B cell (primary cell): ENCODE data around the gene SPATA2L. TPM values are rescaled to one million over a fixed set of nuclear protein-coding genes. Genes with fewer than 3 reads are reported as not detected.

Experiments
- ATAC-seq: fragments of 200-7000 bp; cut with Tn5 transposase; one replicate; pipeline ENCODE4 v1.10.0; 2021; ENCODE audit warnings: low read depth, mild to moderate bottlenecking, moderate number of reproducible peaks, moderate library complexity
- CTCF ChIA-PET: fragments of 350-600 bp; sonication (Branson Sonifier 250); formaldehyde crosslinking; loops from one replicate; lab custom pipeline; 2021; ENCODE audit warnings: antibody characterized with exemption, inconsistent platforms; lab: Charles Lee
- POLR2A ChIA-PET: fragments of 350-600 bp; sonication (Branson Sonifier 250); formaldehyde crosslinking; loops from one replicate; lab custom pipeline; 2021; ENCODE audit warnings: antibody characterized with exemption; lab: Charles Lee
- DNase-seq: peaks from one replicate; pipeline ENCODE4 v3.0.0; 2013
- H2AFZ ChIP-seq: 2 replicates; pipeline ENCODE4 v1.6.1; 2012; ENCODE audit warnings: mild to moderate bottlenecking, low read depth, low read length; ENCODE audit not compliant: insufficient read depth, poor library complexity, severe bottlenecking
- H3K27ac ChIP-seq, 2 donors: 1 replicate in 1 of 2; 2 replicates in 1 of 2; pipeline ENCODE4 v1.5.1; 2012 to 2013; ENCODE audit warnings: low read length in 2 of 2, mild to moderate bottlenecking in 2 of 2, moderate library complexity in 1 of 2
- H3K27me3 ChIP-seq, 4 experiments: fragments of 200-600 bp in 1 of 4; sonication (generic) in 1 of 4; replicated peaks in 1 of 4; 1 replicate in 2 of 4; 2 replicates in 2 of 4; pipeline versions ENCODE4 v1.6.1 to v1.7.0; 2013 to 2016; ENCODE audit warnings: low read length in 3 of 4, mild to moderate bottlenecking in 2 of 4, mixed read lengths in 1 of 4, moderate library complexity in 1 of 4; ENCODE audit not compliant: insufficient read depth in 4 of 4, control insufficient read depth in 3 of 4; ENCODE audit errors: control extremely low read depth in 1 of 4
- H3K36me3 ChIP-seq, 2 experiments: replicated peaks in 1 of 2; 1 replicate in 1 of 2; 2 replicates in 1 of 2; pipeline versions ENCODE4 v1.6.1 to v1.7.1; 2013; ENCODE audit warnings: low read length in 1 of 2; ENCODE audit not compliant: insufficient read depth in 2 of 2, control insufficient read depth in 1 of 2; ENCODE audit errors: control extremely low read depth in 1 of 2, extremely low read depth in 1 of 2
- H3K4me1 ChIP-seq, 2 donors: fragments of 200-600 bp in 1 of 2; sonication (generic) in 1 of 2; 1 replicate in 1 of 2; 2 replicates in 1 of 2; pipeline versions ENCODE4 v1.5.1 to v1.6.1; 2013 to 2017; ENCODE audit warnings: low read length in 2 of 2; ENCODE audit not compliant: control insufficient read depth in 2 of 2, insufficient read depth in 2 of 2
- H3K4me2 ChIP-seq: replicated peaks from 2 replicates; pipeline ENCODE3; 2012; ENCODE audit warnings: mild to moderate bottlenecking, low read depth, low read length; ENCODE audit not compliant: poor library complexity, severe bottlenecking
- H3K4me3 ChIP-seq, 5 experiments: fragments of 200-600 bp in 1 of 5; sonication (generic) in 1 of 5; 1 replicate in 3 of 5; 2 replicates in 2 of 5; pipeline versions ENCODE4 v1.5.1 to v1.7.0; 2011 to 2016; ENCODE audit warnings: low read length in 4 of 5, mild to moderate bottlenecking in 4 of 5, low read depth in 2 of 5, control low read depth in 1 of 5, moderate library complexity in 1 of 5; ENCODE audit not compliant: insufficient read depth in 1 of 5; ENCODE audit errors: control extremely low read depth in 1 of 5, extremely low read depth in 1 of 5
- H3K79me2 ChIP-seq: fragments of 200-600 bp; sonication (generic); one replicate; pipeline ENCODE4 v1.6.0; 2016; ENCODE audit warnings: low read length; ENCODE audit not compliant: control insufficient read depth, insufficient read depth
- H3K9ac ChIP-seq: fragments of 200-600 bp; sonication (generic); 2 replicates; pipeline ENCODE4 v1.6.1; 2017; ENCODE audit warnings: mild to moderate bottlenecking, low read length, moderate library complexity
- H3K9me3 ChIP-seq, 3 donors: one replicate each; pipeline versions ENCODE4 v1.6.1 to v1.7.1; 2013; ENCODE audit warnings: low read length in 2 of 3; ENCODE audit not compliant: control insufficient read depth in 2 of 3, insufficient read depth in 1 of 3; ENCODE audit errors: control extremely low read depth in 1 of 3
- H4K20me1 ChIP-seq: 2 replicates; pipeline ENCODE4 v1.6.0; 2012; ENCODE audit warnings: mild to moderate bottlenecking, low read length; ENCODE audit not compliant: insufficient read depth, control insufficient read depth, poor library complexity, severe bottlenecking
- H3K27ac Mint-ChIP-seq: one replicate; pipeline ENCODE4 v1.8.0; 2021; ENCODE audit warnings: mixed read lengths
- H3K27me3 Mint-ChIP-seq: one replicate; pipeline ENCODE4 v1.8.0; 2021; ENCODE audit warnings: mixed read lengths
- H3K4me1 Mint-ChIP-seq: one replicate; pipeline ENCODE4 v1.8.0; 2021; ENCODE audit warnings: mixed read lengths
- H3K4me3 Mint-ChIP-seq: one replicate; pipeline ENCODE4 v1.8.0; 2021; ENCODE audit warnings: mixed read lengths
- H3K9me3 Mint-ChIP-seq: one replicate; pipeline ENCODE4 v1.8.0; 2022; ENCODE audit warnings: mixed read lengths; ENCODE audit not compliant: insufficient read depth
- EZH2 ChIP-seq: IDR thresholded peaks from 2 replicates; pipeline ENCODE4 v1.6.1; 2012; ENCODE audit warnings: borderline replicate concordance, low read depth, mild to moderate bottlenecking, moderate library complexity, low read length; ENCODE audit not compliant: insufficient read depth, poor library complexity, severe bottlenecking
- WGBS: methylation state at CpG from one replicate; pipeline ENCODE4 v1.1.5; 2013; ENCODE audit warnings: missing lambda C conversion rate; ENCODE audit not compliant: insufficient coverage; 5-methylcytosine and 5-hydroxymethylcytosine counted together
- intact Hi-C: fragments of 100-400 bp; cut with micrococcal nuclease; formaldehyde crosslinking; loops from one replicate; pipeline ENCODE4 v1.10.0; 2022
- polyA plus RNA-seq: library from polyadenylated mRNA; depleted of rRNA; stranded (reverse); fragments of >200 nt; gene quantifications from 2 replicates; pipeline ENCODE4 v1.2.3, GENCODE V29; 2012
- total RNA-seq, 2 donors: library from RNA; stranded (reverse); fragments of 120-200 nt in 1 of 2; gene quantifications; 1 replicate in 1 of 2; 2 replicates in 1 of 2; pipeline versions ENCODE4 v1.2.3 to v1.2.4, GENCODE V29; 2013 to 2022
- TF ChIP-seq, protein P1 (sequence below): fragments of 200-600 bp; IDR thresholded peaks from one replicate; pipeline ENCODE4 v1.8.0; 2022; ENCODE audit warnings: antibody characterized with exemption, mild to moderate bottlenecking

Gene SPATA2L
- total and polyA plus RNA-seq, 2 donors (not counting 1 experiment from before 2014, with no cell fraction given), result 16.4 to 32.1 TPM

DNA sequence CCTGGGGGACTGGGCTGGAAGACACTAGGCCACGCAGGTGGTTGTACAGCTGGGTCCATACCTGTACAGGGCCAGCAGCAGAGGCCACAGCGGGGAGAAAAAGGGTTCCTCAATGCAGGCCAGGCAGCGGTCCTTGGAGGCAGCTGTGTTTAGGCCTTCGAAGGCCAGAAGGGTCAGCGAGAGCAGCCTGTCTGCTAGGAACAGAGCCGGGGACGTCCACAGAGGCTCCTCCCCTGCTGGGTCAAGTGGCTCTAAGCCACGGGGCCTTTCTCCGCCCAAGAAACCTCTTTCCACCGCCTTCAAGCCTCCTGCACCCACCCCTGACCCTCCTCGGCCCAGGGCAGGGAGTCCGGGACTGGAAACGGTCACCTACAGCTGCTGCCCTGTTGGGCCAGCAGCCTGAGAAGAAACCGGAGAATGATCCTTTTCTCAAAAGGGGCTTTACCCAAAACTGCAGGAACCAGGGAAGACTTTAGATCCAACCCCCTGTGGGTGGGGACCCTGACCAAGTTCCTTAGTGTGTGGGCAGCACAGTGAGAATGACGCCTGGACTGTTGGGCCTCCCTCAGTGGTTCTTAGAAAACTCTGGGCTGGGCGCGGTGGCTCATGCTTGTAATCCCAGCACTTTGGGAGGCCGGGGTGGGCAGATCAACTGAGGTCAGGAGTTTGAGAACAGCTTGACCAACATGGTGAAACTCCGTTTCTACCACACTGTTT, 8.4 kb upstream of the SPATA2L start:
- CTCF ChIA-PET, result interaction anchor here (1.1 to 7.6 kb wide), 3 partner anchors 83 to 152 kb away, joined by 3 to 105 read pairs (median 3); no protein-coding TSS in a partner anchor
- H3K36me3 ChIP-seq, result no peaks in the 10 kb centered on the region
- H4K20me1 ChIP-seq, result no peaks in the 10 kb centered on the region
- Mint-ChIP-seq H3K27me3 (no peaks in the 10 kb centered on the region), H3K4me1 (peaks cover 8% of the 10 kb centered on the region), H3K4me3 (peak overlapping the region; percentile 37), H3K27ac (peak overlapping the region; percentile 6), H3K9me3 (no peaks in the 10 kb centered on the region)
- no peak overlapping the region for H3K9ac ChIP-seq
- no peak for TF ChIP-seq EZH2
- TF ChIP-seq, protein P1, sequence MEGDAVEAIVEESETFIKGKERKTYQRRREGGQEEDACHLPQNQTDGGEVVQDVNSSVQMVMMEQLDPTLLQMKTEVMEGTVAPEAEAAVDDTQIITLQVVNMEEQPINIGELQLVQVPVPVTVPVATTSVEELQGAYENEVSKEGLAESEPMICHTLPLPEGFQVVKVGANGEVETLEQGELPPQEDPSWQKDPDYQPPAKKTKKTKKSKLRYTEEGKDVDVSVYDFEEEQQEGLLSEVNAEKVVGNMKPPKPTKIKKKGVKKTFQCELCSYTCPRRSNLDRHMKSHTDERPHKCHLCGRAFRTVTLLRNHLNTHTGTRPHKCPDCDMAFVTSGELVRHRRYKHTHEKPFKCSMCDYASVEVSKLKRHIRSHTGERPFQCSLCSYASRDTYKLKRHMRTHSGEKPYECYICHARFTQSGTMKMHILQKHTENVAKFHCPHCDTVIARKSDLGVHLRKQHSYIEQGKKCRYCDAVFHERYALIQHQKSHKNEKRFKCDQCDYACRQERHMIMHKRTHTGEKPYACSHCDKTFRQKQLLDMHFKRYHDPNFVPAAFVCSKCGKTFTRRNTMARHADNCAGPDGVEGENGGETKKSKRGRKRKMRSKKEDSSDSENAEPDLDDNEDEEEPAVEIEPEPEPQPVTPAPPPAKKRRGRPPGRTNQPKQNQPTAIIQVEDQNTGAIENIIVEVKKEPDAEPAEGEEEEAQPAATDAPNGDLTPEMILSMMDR, result no peak
- H3K4me3 ChIP-seq, result no peak overlapping the region
- no peaks in the 10 kb centered on the region for H3K79me2 ChIP-seq
- no peak overlapping the region for H3K27ac ChIP-seq
- no peaks in the 10 kb centered on the region for H3K9me3 ChIP-seq
- intact Hi-C loops, result loop anchor here (10.0 kb wide), 1 partner anchor 55 kb away; no protein-coding TSS in a partner anchor
- peaks cover 13 to 19% of the 10 kb centered on the region in 2 donors for H3K4me1 ChIP-seq
- no peak for ATAC-seq
- no peak overlapping the region for H3K4me2 ChIP-seq
- no peaks in the 10 kb centered on the region for H3K27me3 ChIP-seq
- POLR2A ChIA-PET, result interaction anchor here (0.6 to 1.0 kb wide), 2 partner anchors 31 to 128 kb away, joined by 3 to 8 read pairs; no protein-coding TSS in a partner anchor
- DNase-seq, result no peak
- no peak overlapping the region for H2AFZ ChIP-seq
- 92% methylated on average over 17 of the region's 19 CpGs for WGBS

DNA sequence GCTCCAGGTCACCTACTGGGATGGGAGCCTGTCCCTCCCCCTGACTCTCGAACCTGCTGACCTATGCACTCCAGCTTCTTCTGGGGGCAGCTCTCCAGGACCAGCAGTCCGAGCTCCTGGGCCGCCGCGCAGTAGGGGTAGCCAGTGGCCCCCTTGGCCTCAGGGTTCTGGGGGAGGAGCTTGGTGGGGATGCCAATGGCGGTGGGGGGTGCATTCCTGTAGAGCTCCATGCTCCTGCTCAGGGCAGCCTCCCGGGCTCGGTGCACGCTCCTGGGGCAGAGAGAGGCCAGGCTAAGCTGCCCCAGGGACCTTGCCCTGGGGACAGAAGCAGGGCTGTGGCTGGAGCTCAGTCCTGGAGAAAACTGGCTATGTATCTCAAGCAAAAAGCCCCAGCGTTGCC, 7.7 kb upstream of the SPATA2L start:
- Mint-ChIP-seq H3K9me3 (no peaks in the 10 kb centered on the region), H3K27me3 (no peaks in the 10 kb centered on the region), H3K27ac (peak overlapping the region; percentile 6), H3K4me3 (no peak overlapping the region), H3K4me1 (peaks cover 8% of the 10 kb centered on the region)
- WGBS, result 95% methylated on average over 10 of the region's 10 CpGs
- CTCF ChIA-PET, result interaction anchor here (1.2 to 7.6 kb wide), 4 partner anchors 53 to 153 kb away, joined by 3 to 105 read pairs (median 3); no protein-coding TSS in a partner anchor
- Histone ChIP-seq H3K4me2 (no peak overlapping the region), H3K9me3 (no peaks in the 10 kb centered on the region), H3K79me2 (no peaks in the 10 kb centered on the region), H3K27ac (no peak overlapping the region), H3K36me3 (no peaks in the 10 kb centered on the region), H3K4me3 (no peak overlapping the region), H3K4me1 (peaks cover 13 to 19% of the 10 kb centered on the region in 2 donors), H4K20me1 (no peaks in the 10 kb centered on the region), H3K27me3 (no peaks in the 10 kb centered on the region), H2AFZ (no peak overlapping the region), H3K9ac (no peak overlapping the region)
- DNase-seq, result no peak
- ATAC-seq, result no peak
- POLR2A ChIA-PET, result interaction anchor here (0.6 to 1.0 kb wide), 3 partner anchors 29 to 129 kb away, joined by 3 to 8 read pairs (median 7); no protein-coding TSS in a partner anchor
- intact Hi-C loops, result loop anchor here (10.0 kb wide), 1 partner anchor 56 kb away; no protein-coding TSS in a partner anchor
- TF ChIP-seq, protein P1, result no peak
- no peak for TF ChIP-seq EZH2
